Tibial artery (tissue), 4 donors: Measurements from ENCODE around the gene EDIL3.
"Not testable (repeated sequence)": the region's sequence is repeated elsewhere in the genome, so short reads cannot be mapped to it uniquely, and the experiment has no call there.

Experiments
- DNase-seq, 2 donors: peaks; one replicate each; pipeline ENCODE4 v3.0.0-alpha.2; 2019
- H3K27ac ChIP-seq, 2 donors: fragments of 200-600 bp; sonication (generic) in 1 of 2; 1 replicate in 1 of 2; 2 replicates in 1 of 2; pipeline ENCODE4 v1.5.1; 2018 to 2019; ENCODE audit warnings: mild to moderate bottlenecking in 1 of 2
- H3K27me3 ChIP-seq, 2 donors: fragments of 200-600 bp; sonication (generic) in 1 of 2; one replicate each; pipeline versions ENCODE4 v1.5.1 to v1.6.0; 2016 to 2019
- H3K36me3 ChIP-seq, 3 donors: fragments of 200-600 bp; sonication (generic) in 2 of 3; one replicate each; pipeline ENCODE4 v1.5.1; 2016 to 2019; ENCODE audit warnings: mild to moderate bottlenecking in 2 of 3
- H3K4me1 ChIP-seq, 4 donors: fragments of 200-600 bp; sonication (generic) in 2 of 4; 1 replicate in 3 of 4; 2 replicates in 1 of 4; pipeline ENCODE4 v1.5.1; 2016 to 2019
- H3K4me3 ChIP-seq, 2 donors: fragments of 200-600 bp; sonication (generic) in 1 of 2; 1 replicate in 1 of 2; 2 replicates in 1 of 2; pipeline ENCODE4 v1.5.1; 2018 to 2019; ENCODE audit warnings: mild to moderate bottlenecking in 2 of 2
- H3K9me3 ChIP-seq, 3 donors: fragments of 200-600 bp; sonication (generic) in 1 of 3; one replicate each; pipeline ENCODE4 v1.5.1; 2016 to 2019
- intact Hi-C: fragments of 100-400 bp; cut with DNase I; formaldehyde crosslinking; loops from one replicate; pipeline ENCODE4 v1.15.0; 2023; ENCODE audit warnings: low total_unique reads
- TF ChIP-seq, protein P1 (sequence below), 2 experiments: fragments of 200-600 bp in 1 of 2; fragments of 450-650 bp in 1 of 2; IDR thresholded peaks; one replicate each; pipeline ENCODE4 v1.5.1; 2017 to 2019; ENCODE audit warnings: antibody characterized with exemption in 2 of 2, mild to moderate bottlenecking in 1 of 2, moderate library complexity in 1 of 2

EDIL3 gene

DNA sequence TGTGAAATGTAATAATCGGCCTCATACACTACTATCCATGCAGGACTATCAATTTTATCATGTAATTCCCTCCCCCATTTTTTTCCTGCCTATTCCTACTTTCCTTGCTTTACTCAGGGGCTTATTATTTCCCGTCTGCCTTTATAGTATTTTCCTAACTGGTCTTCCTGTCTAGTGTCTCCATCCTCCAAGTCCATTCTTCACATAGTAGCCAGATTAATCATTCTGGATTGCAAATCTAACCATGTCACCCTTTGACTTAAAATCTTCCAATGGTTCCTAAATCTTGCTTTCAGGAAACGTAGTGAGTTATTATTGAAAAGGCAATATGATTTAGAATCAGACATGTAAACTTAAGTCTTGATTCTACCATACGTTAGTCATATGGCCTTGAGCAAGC, 356.6 kb downstream of the EDIL3 start:
- H3K4me3 ChIP-seq, result no peak overlapping the region
- TF ChIP-seq, protein P1, sequence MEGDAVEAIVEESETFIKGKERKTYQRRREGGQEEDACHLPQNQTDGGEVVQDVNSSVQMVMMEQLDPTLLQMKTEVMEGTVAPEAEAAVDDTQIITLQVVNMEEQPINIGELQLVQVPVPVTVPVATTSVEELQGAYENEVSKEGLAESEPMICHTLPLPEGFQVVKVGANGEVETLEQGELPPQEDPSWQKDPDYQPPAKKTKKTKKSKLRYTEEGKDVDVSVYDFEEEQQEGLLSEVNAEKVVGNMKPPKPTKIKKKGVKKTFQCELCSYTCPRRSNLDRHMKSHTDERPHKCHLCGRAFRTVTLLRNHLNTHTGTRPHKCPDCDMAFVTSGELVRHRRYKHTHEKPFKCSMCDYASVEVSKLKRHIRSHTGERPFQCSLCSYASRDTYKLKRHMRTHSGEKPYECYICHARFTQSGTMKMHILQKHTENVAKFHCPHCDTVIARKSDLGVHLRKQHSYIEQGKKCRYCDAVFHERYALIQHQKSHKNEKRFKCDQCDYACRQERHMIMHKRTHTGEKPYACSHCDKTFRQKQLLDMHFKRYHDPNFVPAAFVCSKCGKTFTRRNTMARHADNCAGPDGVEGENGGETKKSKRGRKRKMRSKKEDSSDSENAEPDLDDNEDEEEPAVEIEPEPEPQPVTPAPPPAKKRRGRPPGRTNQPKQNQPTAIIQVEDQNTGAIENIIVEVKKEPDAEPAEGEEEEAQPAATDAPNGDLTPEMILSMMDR (IDR thresholded peaks at IDR 0.05), result no peak
- intact Hi-C loops, result no loop called here
- H3K27me3 ChIP-seq, result no peaks in the 10 kb centered on the region
- H3K4me1 ChIP-seq, result peaks cover 0 to 20% (median 0%) of the 10 kb centered on the region in 4 donors
- H3K27ac ChIP-seq, result no peak overlapping the region
- H3K36me3 ChIP-seq, result no peaks in the 10 kb centered on the region
- DNase-seq, result no peak
- H3K9me3 ChIP-seq, result no peaks in the 10 kb centered on the region

- H3K27ac ChIP-seq, intact Hi-C loops, H3K36me3 ChIP-seq, DNase-seq, H3K9me3 ChIP-seq, H3K4me3 ChIP-seq, H3K27me3 ChIP-seq: not testable (repeated sequence)
- peaks cover 0 to 17% (median 6%) of the 10 kb centered on the region in 4 donors for H3K4me1 ChIP-seq
Observed at GRCh38 chr5:84018521-84018920, 366.2 kb downstream of the EDIL3 start.

DNA sequence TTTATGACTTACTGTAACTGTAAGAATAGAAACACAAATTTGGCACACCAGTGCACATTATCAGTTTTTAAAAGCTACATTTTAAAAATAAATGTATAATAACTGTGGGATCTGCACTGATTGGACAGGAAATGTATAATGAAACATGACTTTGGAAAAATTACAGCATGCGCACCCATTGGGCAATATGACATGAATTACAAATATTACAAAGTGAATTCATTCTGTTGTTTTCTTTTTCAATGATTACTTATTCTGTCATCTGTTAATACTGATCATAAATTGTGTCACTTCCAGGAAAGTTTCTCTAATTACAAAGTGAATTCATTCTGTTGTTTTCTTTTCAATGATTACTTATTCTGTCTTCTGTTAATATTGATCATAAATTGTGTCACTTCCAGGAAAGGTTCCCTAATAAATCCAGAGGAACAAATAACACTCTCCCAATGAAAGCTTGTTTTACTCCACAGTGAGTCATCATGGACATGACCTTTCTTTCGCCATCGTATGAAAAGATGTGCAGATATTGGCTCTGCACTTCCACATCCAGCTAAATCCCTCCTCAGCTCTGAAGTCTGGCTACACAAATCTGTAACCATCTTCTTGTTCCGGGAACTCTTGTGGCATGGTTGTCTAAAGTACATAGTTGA, 367.0 kb downstream of the EDIL3 start:
- intact Hi-C loops, result no loop called here
- Histone ChIP-seq H3K27me3 (no peaks in the 10 kb centered on the region), H3K4me3 (no peak overlapping the region), H3K36me3 (no peaks in the 10 kb centered on the region), H3K27ac (no peak overlapping the region), H3K9me3 (no peaks in the 10 kb centered on the region), H3K4me1 (peaks cover 0 to 17% (median 6%) of the 10 kb centered on the region in 4 donors)
- no peak for DNase-seq
- TF ChIP-seq, protein P1 (IDR thresholded peaks at IDR 0.05), result no peak

- Histone ChIP-seq H3K4me3 (no peak overlapping the region), H3K4me1 (peaks cover 0 to 17% (median 6%) of the 10 kb centered on the region in 4 donors), H3K9me3 (no peaks in the 10 kb centered on the region), H3K27ac (no peak overlapping the region), H3K27me3 (no peaks in the 10 kb centered on the region), H3K36me3 (no peaks in the 10 kb centered on the region)
- TF ChIP-seq, protein P1 (IDR thresholded peaks at IDR 0.05), result no peak
- DNase-seq, result no peak
- intact Hi-C loops, result no loop called here
Observed at GRCh38 chr5:84016085-84016484, 368.6 kb downstream of the EDIL3 start.

DNA sequence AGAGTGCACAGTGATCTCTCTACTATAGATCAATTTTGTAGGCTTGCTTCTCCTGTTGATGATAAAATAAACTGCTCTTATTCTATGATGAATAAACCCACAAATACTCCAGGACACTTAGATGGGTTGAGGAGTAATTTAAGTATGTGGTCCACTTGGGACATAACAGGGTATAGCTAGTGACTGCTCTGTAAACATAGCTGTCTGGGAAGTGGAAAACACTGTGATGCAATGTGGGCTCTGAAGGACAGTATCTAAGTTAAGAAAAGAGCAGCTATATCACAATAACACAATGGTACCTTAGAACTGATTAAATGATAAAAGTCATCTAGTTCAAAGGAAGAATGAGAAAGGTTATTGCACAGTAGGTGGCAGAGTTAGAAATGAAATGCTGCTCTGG, 369.7 kb downstream of the EDIL3 start:
- no peaks in the 10 kb centered on the region for H3K36me3 ChIP-seq
- no peaks in the 10 kb centered on the region for H3K9me3 ChIP-seq
- H3K4me3 ChIP-seq, result no peak overlapping the region
- TF ChIP-seq, protein P1 (IDR thresholded peaks at IDR 0.05), result no peak
- intact Hi-C loops, result no loop called here
- H3K4me1 ChIP-seq, result peaks cover 0 to 17% (median 6%) of the 10 kb centered on the region in 4 donors
- no peak overlapping the region for H3K27ac ChIP-seq
- DNase-seq, result no peak
- no peaks in the 10 kb centered on the region for H3K27me3 ChIP-seq

GRCh38 chr5:83993803-83994202, 390.9 kb downstream of the EDIL3 start:
- Histone ChIP-seq H3K27me3 (no peaks in the 10 kb centered on the region), H3K4me3 (no peak overlapping the region), H3K27ac (no peak overlapping the region), H3K9me3 (no peaks in the 10 kb centered on the region), H3K36me3 (no peaks in the 10 kb centered on the region), H3K4me1 (no peaks in the 10 kb centered on the region)
- TF ChIP-seq, protein P1 (IDR thresholded peaks at IDR 0.05), result no peak
- DNase-seq, result no peak
- intact Hi-C loops, result no loop called here
